Right ventricle myocardium inferior (tissue), 1 donor: Measurements from ENCODE around the gene SAT2. TPM values are rescaled to one million over a fixed set of nuclear protein-coding genes. Genes with fewer than 3 reads are reported as not detected.
"Not testable (repeated sequence)": the region's sequence is repeated elsewhere in the genome, so short reads cannot be mapped to it uniquely, and the experiment has no call there.

Source experiments
- ATAC-seq: fragments of 200-7000 bp; cut with Tn5 transposase; one replicate; pipeline ENCODE4 v1.9.1; 2020; ENCODE audit warnings: mild to moderate bottlenecking, moderate library complexity
- DNase-seq: peaks from one replicate; pipeline ENCODE4 v3.0.0; 2021; ENCODE audit errors: missing footprints
- intact Hi-C: fragments of 100-400 bp; cut with DNase I; formaldehyde crosslinking; loops from one replicate; pipeline ENCODE4 v1.11.0; 2022
- total RNA-seq: library from RNA; stranded (reverse); fragmentation: NEBNext Ultra II Directional; extraction: Animal tissue kit (Norgen Biotek cat#: 25700); gene quantifications from one replicate; pipeline ENCODE4 v1.2.1, GENCODE V29; 2021
- donor health status: DM: no; HTN: yes; CAD: no; lungs with severe emphysema.

SAT2 gene
- total RNA-seq, 1 donor from 2014 or later = 78.9 TPM

- DNase-seq = no peak
- intact Hi-C loops = no loop called here
These were observed 15.9 kb downstream of the SAT2 start for GRCh38 chr17:7611635-7612293.

GRCh38 chr17:7610641-7611040 lies 17.0 kb downstream of the SAT2 start:
- intact Hi-C loops = no loop called here
- no peak for DNase-seq
- ATAC-seq = no peak

More at GRCh38 chr17:7611635-7612293, 15.9 kb downstream of the SAT2 start:
- no peak for ATAC-seq

DNA sequence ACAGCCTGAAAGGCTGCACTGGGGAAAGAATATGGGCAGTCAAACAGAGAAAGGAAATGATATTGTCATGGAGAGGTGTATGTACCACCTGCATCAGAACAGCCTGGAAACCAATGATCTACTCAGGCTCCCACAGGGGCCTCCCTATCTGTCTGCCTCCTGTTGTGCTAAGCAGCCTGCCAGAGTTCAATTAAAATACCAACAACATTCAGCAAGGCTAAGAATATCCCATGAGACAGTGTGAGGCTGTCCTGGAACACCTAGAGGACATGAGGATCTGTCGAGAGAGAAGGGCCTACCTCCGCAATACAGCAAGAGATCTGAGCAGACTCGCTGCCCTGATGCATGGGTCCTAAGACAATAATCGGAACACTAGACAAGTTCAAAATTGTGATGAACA lies 21.3 kb downstream of the SAT2 start:
- peak; percentile 96 for ATAC-seq
- intact Hi-C loops = no loop called here
- DNase-seq = no peak

- ATAC-seq, DNase-seq, intact Hi-C loops: not testable (repeated sequence)
These were observed 30.1 kb downstream of the SAT2 start for GRCh38 chr17:7597561-7597960.

DNA sequence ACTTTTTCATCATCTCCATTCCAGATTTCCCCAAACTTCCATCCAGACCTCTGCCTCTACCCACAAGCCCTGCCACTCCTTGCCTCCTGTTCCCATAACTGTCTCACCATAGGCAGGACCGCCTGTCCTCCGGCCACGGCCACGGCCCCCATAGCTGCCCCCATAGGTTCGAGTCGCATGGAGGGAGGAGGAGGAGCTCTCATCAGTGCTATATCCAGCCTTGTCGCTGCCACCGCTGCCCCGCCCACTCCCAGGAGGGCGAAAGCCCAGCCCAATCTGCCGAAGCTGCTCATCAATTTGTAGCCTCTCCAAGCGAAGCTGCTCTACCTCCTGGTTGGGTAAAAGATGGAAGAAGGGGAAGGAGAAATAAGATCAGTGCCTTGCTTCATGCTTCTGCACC lies 34.3 kb downstream of the SAT2 start:
- intact Hi-C loops = no loop called here
- DNase-seq (no peak), ATAC-seq (no peak)

GRCh38 chr17:7592422-7593021 lies 35.1 kb downstream of the SAT2 start:
- DNase-seq (no peak), ATAC-seq (no peak)
- intact Hi-C loops = no loop called here

GRCh38 chr17:7591596-7591995 lies 36.0 kb downstream of the SAT2 start:
- intact Hi-C loops = no loop called here
- ATAC-seq (no peak), DNase-seq (no peak)

DNA sequence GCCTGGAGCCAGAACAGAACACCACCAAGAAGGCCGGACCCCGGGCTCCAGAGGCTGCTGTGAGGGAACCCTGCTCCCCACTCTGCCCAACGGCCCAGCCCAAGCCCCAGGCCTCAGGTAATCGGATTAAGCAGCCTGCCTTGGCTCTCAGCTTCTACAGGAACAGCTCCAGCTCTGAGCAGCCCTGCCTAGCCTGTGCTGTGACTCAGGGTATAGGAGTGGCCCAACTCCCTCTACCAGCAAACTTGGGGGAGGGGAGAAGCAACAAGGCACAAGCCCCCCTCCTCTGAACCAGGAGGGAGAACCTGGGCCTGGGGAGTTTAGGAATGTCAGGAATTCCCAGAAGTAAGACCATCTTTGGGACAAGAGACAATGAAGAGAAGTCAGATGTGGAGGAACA lies 36.9 kb downstream of the SAT2 start:
- intact Hi-C loops = no loop called here
- DNase-seq (no peak), ATAC-seq (no peak)

GRCh38 chr17:7589891-7590691 lies 37.5 kb downstream of the SAT2 start, which contains the start of gene SOX15:
SOX15 (minus strand) TSS chr17:7590094; CDS start chr17:7589676, 418 bp downstream.
- DNase-seq = no peak
- intact Hi-C loops = loop anchor here (5.0 to 10.0 kb wide), 3 partner anchors 153 to 265 kb away; partner anchors contain the start of genes FGF11, NEURL4, TMEM102 and TMEM95

GRCh38 chr17:7589204-7589868 lies 38.3 kb downstream of the SAT2 start:
- DNase-seq (peak; percentile 94), ATAC-seq (peak; percentile 84)
- intact Hi-C loops = loop anchor here (5.0 to 10.0 kb wide), 3 partner anchors 152 to 265 kb away; partner anchors contain the start of genes FGF11, NEURL4, TMEM102 and TMEM95

More at GRCh38 chr17:7589891-7590691, 37.5 kb downstream of the SAT2 start, which contains the start of gene SOX15:
- ATAC-seq = no peak

DNA sequence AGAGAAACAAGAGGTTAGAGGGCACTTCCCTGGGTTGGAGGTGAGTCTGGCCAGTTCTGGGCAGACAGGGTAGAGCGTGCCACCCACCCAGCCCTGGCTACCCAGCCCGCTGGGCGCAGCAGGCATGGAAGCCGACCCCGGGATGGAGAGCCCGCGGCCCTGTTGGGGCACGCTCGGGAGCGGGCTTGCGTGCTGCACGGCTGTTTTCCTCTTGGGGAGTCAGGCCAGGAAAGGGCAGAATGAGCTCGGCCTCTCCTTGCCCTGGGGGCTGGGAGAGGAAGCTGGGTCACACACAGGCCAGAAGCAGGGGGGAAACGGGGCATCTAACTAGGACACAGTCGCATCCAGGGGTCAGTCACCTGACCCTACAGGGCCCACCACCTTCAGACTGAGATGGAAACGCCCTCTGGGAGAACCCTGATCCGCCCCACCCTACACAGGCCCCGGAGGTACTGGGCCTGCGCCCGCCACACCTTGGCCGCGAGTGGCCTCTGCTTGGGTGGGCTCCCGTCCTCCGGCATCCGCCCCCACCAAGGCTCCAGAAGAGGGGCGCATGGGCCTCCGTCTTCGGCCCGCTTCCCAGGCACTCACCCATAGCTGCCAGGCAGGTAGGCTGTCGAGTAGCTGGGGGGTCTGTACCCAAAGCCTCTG lies 38.9 kb downstream of the SAT2 start:
- ATAC-seq (peak; percentile 2), DNase-seq (no peak)
- intact Hi-C loops = loop anchor here (5.0 to 10.0 kb wide), 3 partner anchors 151 to 264 kb away; partner anchors contain the start of genes FGF11, NEURL4, TMEM102 and TMEM95

GRCh38 chr17:7587420-7588151 lies 40.0 kb downstream of the SAT2 start:
- DNase-seq (no peak), ATAC-seq (no peak)
- intact Hi-C loops = loop anchor here (5.0 to 10.0 kb wide), 3 partner anchors 150 to 263 kb away; partner anchors contain the start of genes FGF11, NEURL4, TMEM102 and TMEM95

GRCh38 chr17:7586673-7587419 lies 40.8 kb downstream of the SAT2 start:
- ATAC-seq = no peak
- intact Hi-C loops = loop anchor here (5.0 to 10.0 kb wide), 3 partner anchors 150 to 262 kb away; partner anchors contain the start of genes FGF11, NEURL4, TMEM102 and TMEM95

DNA sequence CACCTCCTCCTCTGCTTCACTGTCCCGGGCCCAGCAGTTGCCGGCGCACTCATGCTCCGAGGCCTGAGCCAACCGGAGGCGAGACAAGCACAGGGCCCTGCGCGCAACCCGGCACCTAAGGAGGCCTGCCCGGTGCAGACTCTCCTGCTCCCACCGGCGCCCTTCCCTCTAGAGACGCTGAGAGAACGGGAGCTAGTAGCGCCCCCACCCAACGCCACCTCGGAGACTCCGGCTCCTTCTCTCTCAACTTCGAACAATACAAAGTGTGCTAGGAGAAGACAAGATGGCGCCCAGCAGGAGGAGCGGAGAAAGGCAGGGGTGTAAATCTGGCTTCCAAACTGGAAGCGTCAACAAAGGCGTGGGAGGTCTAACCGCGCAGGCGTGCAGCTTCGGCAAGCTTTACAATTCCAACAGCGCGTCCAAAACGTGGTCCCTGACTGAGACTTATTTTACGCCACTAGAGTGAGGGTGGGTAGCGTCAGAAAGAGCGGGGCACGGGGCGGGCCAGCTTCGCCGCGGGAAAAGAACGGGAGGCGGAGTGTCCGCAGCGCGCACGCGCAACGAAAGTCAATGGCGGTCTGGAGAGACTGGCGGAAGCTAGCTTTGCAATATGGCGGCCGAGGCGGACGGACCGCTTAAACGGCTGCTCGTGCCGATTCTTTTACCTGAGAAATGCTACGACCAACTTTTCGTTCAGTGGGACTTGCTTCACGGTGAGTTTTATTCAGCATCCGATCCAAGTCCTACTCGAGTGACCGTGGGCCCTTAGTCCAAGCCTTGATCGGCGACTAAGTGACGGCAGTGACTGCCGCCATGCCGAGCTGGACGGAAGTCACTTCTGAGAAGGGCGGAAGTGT lies 44.1 kb downstream of the SAT2 start, which contains the start of gene MPDU1:
TSS of gene MPDU1 (plus strand) at position 600 of the 857 bp plus-strand sequence. CDS start at position 611, 11 bp downstream.
- intact Hi-C loops = loop anchor here (2.0 to 10.0 kb wide), 2 partner anchors 103 to 259 kb away; partner anchors contain the start of genes NEURL4 and TP53
- DNase-seq = peak; percentile 98
- ATAC-seq = peak; percentile 87

More at GRCh38 chr17:7586673-7587419, 40.8 kb downstream of the SAT2 start:
- DNase-seq = no peak
